Stomach (tissue), 4 donors: ENCODE results near the gene PMEPA1.

Source experiments
- CTCF ChIP-seq, 7 experiments: fragments of 450-650 bp in 4 of 7; fragments of 200-600 bp in 3 of 7; sonication (generic) in 3 of 7; IDR thresholded peaks; one replicate each; pipeline ENCODE4 v1.5.1; 2016 to 2019; ENCODE audit warnings: antibody characterized with exemption in 7 of 7, control low read depth in 2 of 7, mild to moderate bottlenecking in 1 of 7
- POLR2A ChIP-seq, 4 donors: fragments of 450-650 bp; IDR thresholded peaks; one replicate each; pipeline ENCODE4 v1.6.1; 2016; ENCODE audit warnings: antibody characterized with exemption in 4 of 4, control low read depth in 2 of 4, mild to moderate bottlenecking in 1 of 4, moderate library complexity in 1 of 4

- TF ChIP-seq CTCF (IDR thresholded peaks at IDR 0.05) = no peak
- TF ChIP-seq POLR2A (IDR thresholded peaks at IDR 0.05) = no peak
Observed at GRCh38 chr20:57633945-57634491, 75.8 kb downstream of the PMEPA1 start.
